HG03439 (cell line): ENCODE results near the gene FSTL4.
"Not testable (repeated sequence)": the region's sequence is repeated elsewhere in the genome, so short reads cannot be mapped to it uniquely, and the experiment has no call there.

Experiments
- ATAC-seq: cut with Tn5 transposase; IDR thresholded peaks from one replicate; pipeline ENCODE4 v1.9.1; 2021; ENCODE audit warnings: mild to moderate bottlenecking, moderate library complexity; ENCODE audit not compliant: unreplicated experiment

The FSTL4 gene

GRCh38 chr5:133406977-133407632, 205.2 kb downstream of the FSTL4 start:
- ATAC-seq, result no peak

- no peak for ATAC-seq
These were observed 205.9 kb downstream of the FSTL4 start for GRCh38 chr5:133406208-133406976.

GRCh38 chr5:133405275-133406034, 206.9 kb downstream of the FSTL4 start:
- no peak for ATAC-seq

GRCh38 chr5:133404724-133405123, 207.6 kb downstream of the FSTL4 start:
- no peak for ATAC-seq

GRCh38 chr5:133403741-133404364, 208.5 kb downstream of the FSTL4 start:
- no peak for ATAC-seq

- no peak for ATAC-seq
These were observed 209.6 kb downstream of the FSTL4 start for GRCh38 chr5:133402775-133403174.

- ATAC-seq, result no peak
These were observed 210.5 kb downstream of the FSTL4 start for GRCh38 chr5:133401731-133402347.

GRCh38 chr5:133400831-133401351, 211.4 kb downstream of the FSTL4 start:
- no peak for ATAC-seq

- no peak for ATAC-seq
These were observed 212.2 kb downstream of the FSTL4 start for GRCh38 chr5:133400120-133400519.

GRCh38 chr5:133399247-133399891, 213.0 kb downstream of the FSTL4 start:
- ATAC-seq, result no peak

- ATAC-seq, result no peak
These were observed 213.7 kb downstream of the FSTL4 start for GRCh38 chr5:133398646-133399101.

- ATAC-seq, result no peak
These were observed 214.2 kb downstream of the FSTL4 start for GRCh38 chr5:133397990-133398645.

- no peak for ATAC-seq
These were observed 215.0 kb downstream of the FSTL4 start for GRCh38 chr5:133397348-133397747.

GRCh38 chr5:133396814-133397213, 215.5 kb downstream of the FSTL4 start:
- ATAC-seq, result no peak

GRCh38 chr5:133396187-133396741, 216.1 kb downstream of the FSTL4 start:
- no peak for ATAC-seq

- ATAC-seq, result not testable (repeated sequence)
These were observed 217.1 kb downstream of the FSTL4 start for GRCh38 chr5:133395207-133395606.

GRCh38 chr5:133394477-133394817, 217.9 kb downstream of the FSTL4 start:
- not testable (repeated sequence) for ATAC-seq

GRCh38 chr5:133393776-133394476, 218.4 kb downstream of the FSTL4 start:
- no peak for ATAC-seq

GRCh38 chr5:133392448-133392847, 219.9 kb downstream of the FSTL4 start:
- ATAC-seq, result no peak
